ENCODE results near the gene ZNF536. TPM values are rescaled to one million over a fixed set of nuclear protein-coding genes. Genes with fewer than 3 reads are reported as not detected.

Gene ZNF536
- total RNA-seq, 1 experiment from 2014 or later: not detected

DNA sequence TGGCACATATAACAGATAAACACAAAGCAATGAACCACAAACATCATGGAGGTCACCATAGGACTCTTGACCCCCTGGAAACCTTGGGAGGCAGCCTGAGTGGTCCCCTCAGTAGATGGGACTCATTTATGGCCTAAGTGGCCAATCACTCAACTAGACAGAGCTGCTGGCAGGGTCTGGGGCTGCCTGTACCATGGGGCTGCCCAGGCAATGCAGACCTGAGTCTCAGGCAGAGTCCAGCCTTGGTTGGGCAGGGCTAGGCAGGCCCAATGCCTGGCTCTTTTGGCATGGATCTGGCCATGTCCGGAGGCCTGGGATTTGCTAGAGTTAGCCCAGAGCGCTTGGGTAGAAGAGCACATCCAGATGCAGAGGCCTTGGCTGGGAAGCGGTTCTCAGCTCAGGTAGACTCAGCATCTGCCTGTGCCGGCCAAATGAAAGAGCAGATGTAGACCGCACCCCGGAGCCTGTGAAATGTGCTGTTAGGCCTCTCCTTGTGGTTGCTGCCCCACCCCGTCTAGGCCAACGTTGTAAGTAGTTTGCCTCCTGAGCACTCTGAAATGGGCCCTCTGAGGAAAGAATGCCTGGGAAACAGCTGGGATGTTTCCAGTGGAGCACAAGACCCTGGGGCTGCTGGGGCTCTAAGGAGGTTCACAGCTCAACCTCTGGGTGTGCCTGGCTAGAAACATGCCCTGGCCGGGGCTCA lies 171.2 kb downstream of the ZNF536 start:
- H3K79me2 ChIP-seq (ENCODE audit: low read length): no peaks in the 10 kb centered on the region
- ATAC-seq: no peak
- no peaks in the 10 kb centered on the region for H3K36me3 ChIP-seq (ENCODE audit: low read depth, low read length)
- CTCF ChIA-PET: no interaction called here
- POLR2A ChIA-PET (ENCODE audit: unreplicated experiment): no interaction called here
- H3K4me1 ChIP-seq (ENCODE audit: insufficient read depth, low read length): no peaks in the 10 kb centered on the region
- DNase-seq: no peak
- H3K9me2 ChIP-seq (replicated peaks; ENCODE audit: low read length): no peaks in the 10 kb centered on the region
- H3K9ac ChIP-seq (ENCODE audit: low read length): no peak overlapping the region
- TF ChIP-seq, protein P1, sequence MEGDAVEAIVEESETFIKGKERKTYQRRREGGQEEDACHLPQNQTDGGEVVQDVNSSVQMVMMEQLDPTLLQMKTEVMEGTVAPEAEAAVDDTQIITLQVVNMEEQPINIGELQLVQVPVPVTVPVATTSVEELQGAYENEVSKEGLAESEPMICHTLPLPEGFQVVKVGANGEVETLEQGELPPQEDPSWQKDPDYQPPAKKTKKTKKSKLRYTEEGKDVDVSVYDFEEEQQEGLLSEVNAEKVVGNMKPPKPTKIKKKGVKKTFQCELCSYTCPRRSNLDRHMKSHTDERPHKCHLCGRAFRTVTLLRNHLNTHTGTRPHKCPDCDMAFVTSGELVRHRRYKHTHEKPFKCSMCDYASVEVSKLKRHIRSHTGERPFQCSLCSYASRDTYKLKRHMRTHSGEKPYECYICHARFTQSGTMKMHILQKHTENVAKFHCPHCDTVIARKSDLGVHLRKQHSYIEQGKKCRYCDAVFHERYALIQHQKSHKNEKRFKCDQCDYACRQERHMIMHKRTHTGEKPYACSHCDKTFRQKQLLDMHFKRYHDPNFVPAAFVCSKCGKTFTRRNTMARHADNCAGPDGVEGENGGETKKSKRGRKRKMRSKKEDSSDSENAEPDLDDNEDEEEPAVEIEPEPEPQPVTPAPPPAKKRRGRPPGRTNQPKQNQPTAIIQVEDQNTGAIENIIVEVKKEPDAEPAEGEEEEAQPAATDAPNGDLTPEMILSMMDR (conservative IDR thresholded peaks at IDR 0.05; ENCODE audit: low read depth, low read length): no peak
- TF ChIP-seq EZH2 (IDR thresholded peaks at IDR 0.05; ENCODE audit: low read length, unreplicated experiment) (no peak), EZH2phosphoT487 (IDR thresholded peaks at IDR 0.05; ENCODE audit: borderline replicate concordance, low read length) (no peak)
- no peak overlapping the region for H2AFZ ChIP-seq (ENCODE audit: low read length)
- no peak overlapping the region for H3K4me2 ChIP-seq (ENCODE audit: low read length)
- H3K9me3 ChIP-seq (ENCODE audit: low read length): no peaks in the 10 kb centered on the region
- BruUV-seq (replicated peaks): no TSS peak
- no peaks in the 10 kb centered on the region for H4K20me1 ChIP-seq (ENCODE audit: low read length)
- intact Hi-C loops (cut with micrococcal nuclease): no loop called here
- H3K27me3 ChIP-seq (ENCODE audit: low read length): no peaks in the 10 kb centered on the region
- H3F3A ChIP-seq (ENCODE audit: low read length, unreplicated experiment): no peaks in the 10 kb centered on the region
- H3K27ac ChIP-seq (ENCODE audit: low read length): no peak overlapping the region
- H3K4me3 ChIP-seq (ENCODE audit: low read length): no peak overlapping the region

DNA sequence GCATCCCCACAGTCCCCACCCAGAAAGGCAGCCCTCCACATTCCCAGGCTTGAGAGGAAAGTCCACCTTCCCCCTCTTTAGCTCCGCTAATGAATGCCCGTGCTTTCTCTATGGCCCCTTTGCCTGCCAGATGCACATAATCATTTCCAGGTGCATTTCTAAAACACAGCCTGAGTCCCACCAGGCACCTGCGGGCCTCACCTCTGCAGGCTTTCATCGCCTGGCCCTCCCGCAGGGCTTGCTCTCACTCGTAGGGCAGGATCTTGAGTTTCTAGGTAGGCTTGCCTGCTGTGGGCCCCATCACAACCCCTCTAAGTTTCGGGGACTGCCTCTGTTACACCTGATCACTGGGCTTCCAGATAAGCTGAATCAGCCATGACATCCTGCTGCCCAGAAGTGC lies 173.6 kb downstream of the ZNF536 start:
- DNase-seq (no peak), ATAC-seq (no peak)
- Histone ChIP-seq H3K4me3 (ENCODE audit: low read length) (no peak overlapping the region), H3K36me3 (ENCODE audit: low read depth, low read length) (no peaks in the 10 kb centered on the region), H2AFZ (ENCODE audit: low read length) (no peak overlapping the region), H3K79me2 (ENCODE audit: low read length) (no peaks in the 10 kb centered on the region), H3K9me3 (ENCODE audit: low read length) (no peaks in the 10 kb centered on the region), H3F3A (ENCODE audit: low read length, unreplicated experiment) (no peaks in the 10 kb centered on the region), H4K20me1 (ENCODE audit: low read length) (no peaks in the 10 kb centered on the region), H3K9me2 (replicated peaks; ENCODE audit: low read length) (no peaks in the 10 kb centered on the region), H3K27me3 (ENCODE audit: low read length) (no peaks in the 10 kb centered on the region), H3K4me1 (ENCODE audit: insufficient read depth, low read length) (no peaks in the 10 kb centered on the region), H3K27ac (ENCODE audit: low read length) (no peak overlapping the region), H3K4me2 (ENCODE audit: low read length) (no peak overlapping the region), H3K9ac (ENCODE audit: low read length) (no peak overlapping the region)
- ChIA-PET CTCF (no interaction called here), POLR2A (ENCODE audit: unreplicated experiment) (no interaction called here)
- TF ChIP-seq EZH2phosphoT487 (IDR thresholded peaks at IDR 0.05; ENCODE audit: borderline replicate concordance, low read length): no peak
- intact Hi-C loops (cut with micrococcal nuclease): no loop called here
- no TSS peak for BruUV-seq (replicated peaks)

DNA sequence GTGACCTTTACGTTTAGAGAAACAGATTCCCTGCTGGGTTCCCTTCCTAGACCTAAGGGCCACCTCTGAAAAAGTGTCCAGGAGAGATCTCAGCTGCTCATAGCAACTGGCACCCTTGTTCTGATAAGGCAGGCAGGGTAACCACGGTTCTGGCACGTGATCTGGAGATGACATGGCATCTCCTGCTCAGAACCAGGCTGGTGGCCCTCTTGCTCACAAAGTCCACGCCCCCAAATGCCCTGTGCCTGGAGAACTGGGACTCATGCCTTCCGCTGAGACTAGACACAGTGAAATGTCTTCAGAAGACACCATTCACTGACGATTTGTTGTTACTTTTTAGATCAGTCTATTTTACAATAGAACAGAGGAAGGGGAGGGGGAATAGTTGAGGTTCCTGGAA lies 174.1 kb downstream of the ZNF536 start:
- Histone ChIP-seq H3K27me3 (ENCODE audit: low read length) (no peaks in the 10 kb centered on the region), H3K79me2 (ENCODE audit: low read length) (no peaks in the 10 kb centered on the region), H3K9me3 (ENCODE audit: low read length) (no peaks in the 10 kb centered on the region), H3K9ac (ENCODE audit: low read length) (no peak overlapping the region), H2AFZ (ENCODE audit: low read length) (no peak overlapping the region), H4K20me1 (ENCODE audit: low read length) (no peaks in the 10 kb centered on the region), H3K4me1 (ENCODE audit: insufficient read depth, low read length) (no peaks in the 10 kb centered on the region), H3K36me3 (ENCODE audit: low read depth, low read length) (no peaks in the 10 kb centered on the region), H3K4me3 (ENCODE audit: low read length) (no peak overlapping the region), H3F3A (ENCODE audit: low read length, unreplicated experiment) (no peaks in the 10 kb centered on the region), H3K4me2 (ENCODE audit: low read length) (no peak overlapping the region), H3K9me2 (replicated peaks; ENCODE audit: low read length) (no peaks in the 10 kb centered on the region), H3K27ac (ENCODE audit: low read length) (no peak overlapping the region)
- intact Hi-C loops (cut with micrococcal nuclease): no loop called here
- ChIA-PET CTCF (no interaction called here), POLR2A (ENCODE audit: unreplicated experiment) (no interaction called here)
- DNase-seq (no peak), ATAC-seq (no peak)
- BruUV-seq (replicated peaks): no TSS peak
- TF ChIP-seq, protein P1 (conservative IDR thresholded peaks at IDR 0.05; ENCODE audit: low read depth, low read length): no peak
- no peak for TF ChIP-seq EZH2phosphoT487 (IDR thresholded peaks at IDR 0.05; ENCODE audit: borderline replicate concordance, low read length)
- TF ChIP-seq EZH2 (IDR thresholded peaks at IDR 0.05; ENCODE audit: low read length, unreplicated experiment): no peak
